Lung microvascular endothelial cell (primary cell): ENCODE measurements around the gene CELA2B. TPM values are rescaled to one million over a fixed set of nuclear protein-coding genes. Genes with fewer than 3 reads are reported as not detected.
"Not testable (repeated sequence)": the region's sequence is repeated elsewhere in the genome, so short reads cannot be mapped to it uniquely, and the experiment has no call there.

Experiments used
- DNase-seq, 2 donors: peaks; one replicate each; pipeline versions ENCODE4 v3.0.0 to v3.0.0-alpha.2; 2010; ENCODE audit warnings: low read depth in 2 of 2
- total RNA-seq: library from RNA; depleted of rRNA; stranded (reverse); fragments of >200 nt; gene quantifications from 2 replicates; pipeline ENCODE4 v1.2.1, GENCODE V29; 2014

CELA2B gene
- not detected in 2 replicates for total RNA-seq

GRCh38 chr1:15475752-15476314 is at the start of gene CELA2B:
Gene CELA2B (plus strand): TSS chr1:15476104. CDS start chr1:15476126, 22 bp downstream.
- DNase-seq = no peak

DNA sequence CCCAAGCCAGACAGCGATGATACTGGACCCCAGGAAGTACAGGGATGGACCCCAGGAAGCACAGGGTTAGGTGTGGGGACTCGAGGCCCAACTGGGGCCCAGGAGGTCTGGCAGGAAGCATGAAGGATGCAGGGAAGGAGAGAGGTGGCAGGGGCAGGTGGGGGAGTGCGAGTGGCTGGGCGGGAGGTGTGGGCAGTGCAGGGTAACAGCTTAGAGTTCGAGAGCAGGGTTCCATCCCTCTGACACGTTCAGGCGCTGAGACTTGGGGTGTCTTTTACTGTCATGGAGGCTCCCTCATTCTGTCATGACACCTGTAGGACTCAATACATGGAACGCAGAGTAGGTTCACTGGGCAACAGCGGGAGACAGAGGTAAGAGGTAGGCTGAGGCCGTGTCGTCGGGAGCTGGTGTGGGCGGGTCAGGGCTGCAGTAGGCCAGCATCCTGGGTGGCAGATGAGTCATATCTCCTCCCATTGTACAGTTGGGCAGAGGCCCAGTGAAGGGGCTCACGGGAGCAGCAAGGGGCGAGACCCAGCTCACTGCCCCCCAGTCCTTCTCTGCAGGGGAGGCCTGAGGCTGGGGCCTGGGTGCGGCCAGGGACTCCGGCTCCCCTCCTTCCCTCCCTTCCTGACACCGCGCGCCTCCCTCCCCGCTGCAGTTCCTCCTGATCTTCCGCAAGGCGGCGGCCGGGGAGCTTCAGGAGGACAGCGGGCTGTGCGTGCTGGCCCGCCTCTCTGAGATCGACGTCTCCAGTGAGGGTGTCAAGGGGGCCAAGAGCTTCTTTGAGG is 49.2 kb upstream of the CELA2B start:
- peak in 1 of 2 donors; percentile 16 for DNase-seq

GRCh38 chr1:15427280-15427666 is 48.6 kb upstream of the CELA2B start:
- DNase-seq = no peak

GRCh38 chr1:15428252-15428651 is 47.7 kb upstream of the CELA2B start:
- DNase-seq = not testable (repeated sequence)

- DNase-seq = no peak
These were observed 47.0 kb upstream of the CELA2B start for GRCh38 chr1:15428815-15429435.

- peak in 1 of 2 donors; percentile 39 for DNase-seq
These were observed 46.2 kb upstream of the CELA2B start for GRCh38 chr1:15429701-15430149.

- DNase-seq = peak; percentile 50 to 63
These were observed 44.9 kb upstream of the CELA2B start for GRCh38 chr1:15430787-15431570.

- DNase-seq = no peak
These were observed 44.3 kb upstream of the CELA2B start for GRCh38 chr1:15431571-15431948.

DNA sequence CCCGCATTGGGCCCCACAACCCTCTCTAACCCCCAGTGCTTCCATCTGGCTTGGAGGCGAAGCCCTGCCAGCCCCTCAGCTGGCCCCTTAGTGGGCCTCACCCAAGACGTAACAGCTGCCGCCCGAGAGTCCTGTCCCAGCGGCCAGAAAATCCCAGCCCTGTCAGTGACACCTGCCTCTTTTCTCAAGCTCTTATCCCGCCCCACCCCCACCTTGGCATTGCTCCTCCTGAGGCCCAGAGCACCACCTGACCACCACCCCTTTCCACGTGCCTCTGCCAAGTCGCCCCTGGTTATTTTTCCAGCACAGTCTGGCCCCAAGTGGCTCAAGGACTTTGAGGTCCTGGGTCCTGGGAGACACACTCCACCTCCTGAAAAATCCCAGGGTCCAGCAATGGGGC is 43.6 kb upstream of the CELA2B start:
- no peak for DNase-seq

GRCh38 chr1:15433471-15433870 is 42.4 kb upstream of the CELA2B start:
- DNase-seq = no peak

- DNase-seq = not testable (repeated sequence)
These were observed 41.2 kb upstream of the CELA2B start for GRCh38 chr1:15434739-15435138.

DNA sequence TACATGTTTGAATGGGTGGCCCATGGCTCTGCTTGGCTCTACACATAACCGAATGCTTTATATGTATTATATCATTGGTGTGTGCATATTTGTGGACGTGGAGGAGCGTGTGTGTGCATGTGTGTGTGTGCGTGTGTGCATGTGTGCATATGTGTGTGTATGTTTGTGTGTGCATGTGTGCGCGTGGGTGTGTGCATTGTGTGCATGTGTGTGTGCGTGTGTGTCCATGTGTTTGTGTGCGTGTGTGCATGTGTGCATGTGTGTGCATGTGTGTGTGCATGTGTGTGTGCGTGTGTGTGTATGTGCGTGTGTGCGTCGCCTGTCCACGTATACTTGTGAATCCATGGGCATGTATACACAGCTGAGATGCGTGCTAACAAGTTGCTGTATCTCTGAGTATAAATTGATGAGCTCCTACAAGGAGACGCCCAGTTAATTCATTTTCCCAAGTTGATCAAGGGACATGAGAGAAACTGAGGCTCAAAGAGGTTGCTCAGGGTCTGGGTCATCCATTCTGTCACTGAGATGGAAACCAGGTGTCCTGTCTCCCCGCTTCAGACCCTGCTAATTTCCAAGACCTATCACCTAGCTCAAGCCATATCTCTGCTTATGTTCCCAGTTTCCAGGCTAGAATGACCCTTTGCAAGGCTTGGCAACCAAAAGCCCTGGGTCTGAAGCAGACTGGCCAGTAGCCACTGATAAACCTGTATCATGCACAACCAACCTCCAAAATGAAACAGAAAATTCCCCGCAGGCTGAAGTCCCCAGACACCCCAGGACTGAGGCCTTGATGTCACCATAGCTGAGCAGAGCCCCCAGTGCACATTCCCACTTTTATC is 40.4 kb upstream of the CELA2B start:
- no peak for DNase-seq

DNA sequence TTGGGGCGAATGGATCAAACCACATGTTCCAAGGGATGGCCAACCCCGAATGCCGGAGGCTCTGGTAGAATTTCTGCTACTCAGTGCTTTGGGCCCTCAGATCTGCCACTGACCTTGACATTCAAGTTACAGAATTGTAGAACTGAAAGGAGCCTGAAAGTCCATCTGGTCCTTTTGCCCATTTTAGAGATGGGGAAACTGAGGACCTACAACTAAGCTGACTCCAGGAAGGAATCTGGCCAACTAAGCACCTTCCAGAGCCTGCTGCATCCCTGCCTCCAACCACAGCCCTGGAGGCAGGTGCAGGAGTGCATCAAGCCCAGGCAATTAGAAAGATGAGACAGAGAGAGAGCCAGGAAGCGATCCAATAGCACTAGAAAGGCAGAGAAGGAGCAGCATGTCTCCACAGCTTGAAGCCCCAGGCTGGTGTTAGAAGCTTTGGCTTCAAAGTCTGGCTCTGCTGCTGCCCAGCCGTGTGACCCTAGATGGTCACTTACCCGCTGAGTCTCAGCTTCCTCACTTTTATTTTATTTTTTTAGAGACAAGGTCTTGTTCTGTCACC is 38.9 kb upstream of the CELA2B start:
- DNase-seq = no peak

DNA sequence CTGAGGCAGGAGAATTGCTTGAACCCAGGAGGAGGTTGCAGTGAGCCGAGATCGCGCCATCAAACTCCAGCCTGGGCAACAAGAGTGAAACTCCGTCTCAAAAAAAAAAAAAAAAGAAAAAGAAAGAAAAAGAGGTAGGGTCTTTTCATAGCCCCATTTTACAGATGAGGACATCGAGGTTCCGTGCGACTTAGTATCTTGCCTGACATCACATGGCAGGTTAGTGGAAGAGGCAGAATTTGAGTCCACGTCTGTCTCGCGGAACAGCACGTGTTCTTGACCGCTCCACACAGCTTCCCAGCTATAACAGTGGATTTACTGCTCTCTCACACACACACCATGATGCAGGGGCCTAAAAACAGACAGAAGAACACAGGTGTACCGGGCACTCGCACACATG is 36.6 kb upstream of the CELA2B start:
- DNase-seq = no peak

- no peak for DNase-seq
These were observed 35.5 kb upstream of the CELA2B start for GRCh38 chr1:15440357-15440756.

- no peak for DNase-seq
These were observed 34.7 kb upstream of the CELA2B start for GRCh38 chr1:15441247-15441646.

DNA sequence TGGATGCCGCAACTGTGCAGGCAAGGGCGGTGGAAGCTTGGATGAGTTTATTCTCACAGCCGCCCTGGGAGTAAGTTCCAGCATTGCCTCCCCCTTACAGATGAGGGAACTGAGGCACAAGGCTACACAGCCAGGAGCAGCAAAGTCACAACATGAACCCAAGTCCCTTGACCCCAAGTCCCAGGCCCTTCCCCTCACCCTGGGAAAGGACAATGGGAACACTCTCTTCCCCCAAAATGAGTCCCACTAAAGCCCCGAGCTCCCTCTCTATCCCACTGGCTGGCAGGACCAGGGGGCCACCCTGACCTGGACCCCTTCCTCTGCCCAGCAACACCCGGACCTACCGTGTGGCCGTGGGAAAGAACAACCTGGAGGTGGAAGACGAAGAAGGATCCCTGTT is 33.8 kb upstream of the CELA2B start:
- no peak for DNase-seq

GRCh38 chr1:15442759-15443158 is 33.1 kb upstream of the CELA2B start:
- DNase-seq = no peak

GRCh38 chr1:15443281-15443680 is 32.6 kb upstream of the CELA2B start:
- no peak for DNase-seq

DNA sequence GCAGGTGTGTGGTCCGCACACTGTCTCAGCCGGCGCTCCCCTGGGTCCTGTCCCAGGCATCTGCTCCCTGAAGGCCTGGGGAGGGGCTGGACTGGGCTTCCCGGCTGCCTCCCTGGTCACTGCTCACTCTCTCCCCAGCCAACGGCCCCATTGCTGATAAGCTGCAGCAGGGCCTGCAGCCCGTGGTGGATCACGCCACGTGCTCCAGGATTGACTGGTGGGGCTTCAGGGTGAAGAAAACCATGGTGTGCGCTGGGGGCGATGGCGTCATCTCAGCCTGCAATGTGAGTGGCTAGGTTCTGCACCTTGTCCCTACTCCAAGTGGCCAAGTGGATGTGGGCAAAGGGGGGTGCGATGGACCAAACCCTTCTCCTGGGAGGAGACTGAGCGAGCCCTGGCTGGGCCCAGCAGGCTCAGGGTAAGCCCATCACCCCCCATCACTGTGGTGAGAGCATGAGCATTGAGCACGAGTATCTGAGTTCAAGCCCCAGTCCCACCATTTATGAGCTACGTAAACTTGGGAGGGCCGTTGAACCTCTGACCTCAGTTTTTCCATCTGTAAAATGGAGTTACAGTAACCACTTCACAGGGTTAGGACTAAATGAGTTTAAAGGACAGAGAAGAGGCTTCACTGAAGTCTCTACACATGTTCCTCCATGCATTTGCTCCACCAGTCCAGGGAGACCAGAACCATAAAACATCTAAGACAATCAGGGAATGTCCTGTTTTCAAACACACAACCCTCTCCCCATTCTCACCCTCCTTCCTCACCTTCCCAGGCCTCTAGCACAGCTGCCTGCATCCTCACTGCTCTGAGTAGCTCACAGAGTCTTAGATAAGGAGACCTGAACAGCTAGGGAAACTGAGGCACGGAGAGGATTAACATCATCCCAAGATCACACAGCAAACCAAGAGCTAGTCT is 31.2 kb upstream of the CELA2B start:
- no peak for DNase-seq
